Endothelial cell of coronary artery (primary cell): ENCODE results near the gene ATL2. TPM values are rescaled to one million over a fixed set of nuclear protein-coding genes. Genes with fewer than 3 reads are reported as not detected.

Experiments
- total RNA-seq: library from RNA; depleted of rRNA; stranded (reverse); fragments of >200 nt; gene quantifications from 2 replicates; pipeline ENCODE4 v1.2.3, GENCODE V29; 2014

The ATL2 gene
- 63.7 and 64.4 TPM in 2 replicates for total RNA-seq

GRCh38 chr2:38377050-38377828 is at the start of gene ATL2:
ATL2 (minus strand) TSS chr2:38377273; CDS start chr2:38377260, 13 bp downstream.

Other genes starting within 250 kb of the ATL2 start
- 36.9 and 40.9 TPM in 2 replicates for gene HNRNPLL, start 225.7 kb upstream of the ATL2 start, total RNA-seq